CD4-positive, alpha-beta memory T cell (primary cell): ENCODE results near the gene CACNA1C. TPM values are rescaled to one million over a fixed set of nuclear protein-coding genes. Genes with fewer than 3 reads are reported as not detected.
A peak's percentile ranks its signal among the peaks of the same experiment; 100 is the strongest.

Experiments used
- CTCF ChIA-PET: fragments of 350-600 bp; sonication (Branson Sonifier 250); formaldehyde crosslinking; loops from one replicate; lab custom pipeline; 2021; ENCODE audit warnings: inconsistent platforms; ENCODE audit not compliant: partially characterized antibody; lab: Charles Lee
- POLR2A ChIA-PET: fragments of 350-600 bp; sonication (Branson Sonifier 250); formaldehyde crosslinking; loops from one replicate; lab custom pipeline; 2021; ENCODE audit not compliant: partially characterized antibody; lab: Charles Lee
- DNase-seq, 5 donors: peaks; one replicate each; pipeline versions ENCODE4 v3.0.0 to v3.0.0-alpha.2; 2020 to 2022; ENCODE audit warnings: mixed read lengths in 1 of 5
- H3K27ac ChIP-seq: one replicate; pipeline ENCODE4 v1.7.0; 2013; ENCODE audit warnings: low read depth, low read length
- H3K27me3 ChIP-seq: 2 replicates; pipeline ENCODE4 v1.7.0; 2013; ENCODE audit warnings: mild to moderate bottlenecking, low read length, moderate library complexity; ENCODE audit not compliant: insufficient read depth
- H3K36me3 ChIP-seq: 2 replicates; pipeline ENCODE4 v1.7.0; 2013; ENCODE audit warnings: mild to moderate bottlenecking, low read length, moderate library complexity; ENCODE audit not compliant: insufficient read depth
- H3K4me1 ChIP-seq: 2 replicates; pipeline ENCODE4 v1.7.0; 2013; ENCODE audit warnings: mild to moderate bottlenecking, low read length, moderate library complexity; ENCODE audit not compliant: insufficient read depth
- H3K4me3 ChIP-seq, 2 donors: one replicate each; pipeline ENCODE4 v1.7.0; 2013; ENCODE audit warnings: low read length in 2 of 2, mild to moderate bottlenecking in 1 of 2
- H3K9me3 ChIP-seq, 2 donors: one replicate each; pipeline ENCODE4 v1.7.0; 2013; ENCODE audit warnings: low read length in 2 of 2, control low read depth in 1 of 2; ENCODE audit not compliant: control insufficient read depth in 1 of 2
- H3K27ac Mint-ChIP-seq, 7 donors: one replicate each; pipeline ENCODE4 v1.8.0; 2020 to 2021; ENCODE audit warnings: mixed read lengths in 7 of 7, mild to moderate bottlenecking in 6 of 7, inconsistent platforms in 3 of 7, moderate library complexity in 3 of 7
- H3K27me3 Mint-ChIP-seq, 2 donors: one replicate each; pipeline ENCODE4 v1.8.0; 2020 to 2021; ENCODE audit warnings: mixed read lengths in 2 of 2
- H3K36me3 Mint-ChIP-seq, 2 donors: one replicate each; pipeline ENCODE4 v1.8.0; 2020 to 2021; ENCODE audit warnings: mixed read lengths in 2 of 2, inconsistent platforms in 1 of 2, mild to moderate bottlenecking in 1 of 2
- H3K4me1 Mint-ChIP-seq, 4 donors: one replicate each; pipeline ENCODE4 v1.8.0; 2020 to 2021; ENCODE audit warnings: mixed read lengths in 4 of 4, mild to moderate bottlenecking in 1 of 4
- H3K4me3 Mint-ChIP-seq, 8 donors: one replicate each; pipeline ENCODE4 v1.8.0; 2020 to 2021; ENCODE audit warnings: mixed read lengths in 8 of 8, mild to moderate bottlenecking in 7 of 8, moderate library complexity in 6 of 8, inconsistent platforms in 3 of 8
- H3K9me3 Mint-ChIP-seq, 8 donors: one replicate each; pipeline ENCODE4 v1.8.0; 2020 to 2021; ENCODE audit warnings: mixed read lengths in 8 of 8, mild to moderate bottlenecking in 5 of 8, inconsistent platforms in 3 of 8, moderate library complexity in 1 of 8
- intact Hi-C: fragments of 100-400 bp; cut with micrococcal nuclease; formaldehyde crosslinking; loops from one replicate; pipeline ENCODE4 v1.15.1; 2023
- polyA plus RNA-seq, 2 donors: library from polyadenylated mRNA; unstranded; fragments of 300-500 nt; fragmentation: Illumina TruSeq; gene quantifications; one replicate each; pipeline ENCODE4 v1.2.3, GENCODE V29; 2021
- total RNA-seq, 2 experiments: library from RNA; stranded (reverse); gene quantifications; one replicate each; pipeline ENCODE4 v1.2.3, GENCODE V29; 2021

Gene CACNA1C
- total and polyA plus RNA-seq, 4 experiments from 2014 or later, result 0.05 to 0.21 (median 0.07) TPM

DNA sequence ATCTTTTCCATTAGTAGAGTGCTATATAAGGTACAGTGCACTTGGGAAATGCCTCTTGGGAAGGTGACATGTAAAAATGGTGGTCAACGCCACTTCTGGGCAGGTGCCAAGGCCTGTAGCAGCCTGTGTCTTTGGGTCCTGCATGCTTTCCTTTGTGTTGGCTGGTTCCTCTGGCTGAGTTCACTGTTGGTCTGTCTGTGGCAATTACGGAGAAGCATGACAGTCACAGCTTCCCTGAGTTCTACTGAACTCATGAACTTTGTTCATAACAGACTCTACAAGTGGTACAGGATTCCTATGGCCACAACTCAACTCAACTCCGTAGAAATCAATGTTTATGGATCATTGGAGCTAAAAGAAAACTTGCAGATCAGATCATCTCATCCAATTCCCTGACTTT, 98.0 kb downstream of the CACNA1C start:
- DNase-seq, result no peak
- peaks cover 15 to 37% of the 10 kb centered on the region in 2 donors for H3K27me3 Mint-ChIP-seq
- no peak overlapping the region for H3K4me3 Mint-ChIP-seq
- H3K27ac Mint-ChIP-seq, result no peak overlapping the region
- H3K36me3 Mint-ChIP-seq, result no peaks in the 10 kb centered on the region
- no peaks in the 10 kb centered on the region for H3K9me3 ChIP-seq
- no peaks in the 10 kb centered on the region for H3K36me3 ChIP-seq
- no peaks in the 10 kb centered on the region for H3K4me1 Mint-ChIP-seq
- no peak overlapping the region for H3K4me3 ChIP-seq
- no peak overlapping the region for H3K27ac ChIP-seq
- H3K4me1 ChIP-seq, result no peaks in the 10 kb centered on the region
- peaks cover 0 to 2% (median 0%) of the 10 kb centered on the region in 8 donors for H3K9me3 Mint-ChIP-seq
- ChIA-PET CTCF (no interaction called here), POLR2A (no interaction called here)
- intact Hi-C loops, result no loop called here
- H3K27me3 ChIP-seq, result no peaks in the 10 kb centered on the region

DNA sequence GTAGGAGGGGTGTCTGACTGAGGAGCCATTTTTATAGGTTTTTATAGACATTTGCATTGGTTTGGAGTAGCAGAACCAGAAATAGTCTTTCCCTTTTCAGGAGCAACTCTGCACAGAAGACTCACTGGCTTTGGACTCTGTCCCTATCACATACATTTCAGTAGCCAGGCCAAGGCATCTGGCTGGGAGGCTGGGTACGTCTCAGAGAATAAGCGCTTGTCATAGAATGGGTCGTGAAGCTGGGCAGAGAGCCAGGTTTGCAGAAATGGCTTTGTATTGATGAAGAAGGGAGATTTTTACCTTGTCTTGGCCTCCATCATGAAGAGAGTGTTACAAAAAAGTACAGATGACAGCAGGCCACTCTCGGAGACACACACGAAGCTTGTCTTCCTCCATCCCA, 98.6 kb downstream of the CACNA1C start:
- Mint-ChIP-seq H3K4me1 (no peaks in the 10 kb centered on the region), H3K27me3 (peaks cover 13 to 37% of the 10 kb centered on the region in 2 donors), H3K9me3 (peaks cover 0 to 2% (median 0%) of the 10 kb centered on the region in 8 donors), H3K4me3 (no peak overlapping the region), H3K36me3 (no peaks in the 10 kb centered on the region), H3K27ac (no peak overlapping the region)
- ChIA-PET CTCF (no interaction called here), POLR2A (no interaction called here)
- intact Hi-C loops, result no loop called here
- Histone ChIP-seq H3K27ac (no peak overlapping the region), H3K4me1 (no peaks in the 10 kb centered on the region), H3K9me3 (no peaks in the 10 kb centered on the region), H3K4me3 (no peak overlapping the region), H3K27me3 (no peaks in the 10 kb centered on the region), H3K36me3 (no peaks in the 10 kb centered on the region)
- no peak for DNase-seq

DNA sequence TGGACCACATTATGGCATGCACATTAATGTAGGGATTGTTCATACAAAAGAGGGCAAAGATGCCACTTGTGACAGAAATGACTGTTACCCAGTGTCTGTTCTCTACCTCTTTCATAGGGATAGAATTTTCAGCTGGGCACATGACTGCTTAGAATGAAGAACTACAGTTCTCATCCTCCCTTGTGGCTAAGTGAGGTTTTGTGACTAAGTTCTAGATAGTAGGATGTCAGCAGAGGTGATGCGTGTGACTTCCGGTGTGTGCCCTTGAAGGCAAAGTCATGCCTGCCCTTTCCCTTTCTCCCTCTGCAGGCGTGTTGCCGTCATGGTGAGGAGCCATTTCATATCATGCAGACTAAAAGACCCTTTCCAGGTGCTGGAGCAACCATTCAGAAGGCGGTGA, 99.3 kb downstream of the CACNA1C start:
- POLR2A ChIA-PET, result no interaction called here
- H3K4me3 Mint-ChIP-seq, result no peak overlapping the region

DNA sequence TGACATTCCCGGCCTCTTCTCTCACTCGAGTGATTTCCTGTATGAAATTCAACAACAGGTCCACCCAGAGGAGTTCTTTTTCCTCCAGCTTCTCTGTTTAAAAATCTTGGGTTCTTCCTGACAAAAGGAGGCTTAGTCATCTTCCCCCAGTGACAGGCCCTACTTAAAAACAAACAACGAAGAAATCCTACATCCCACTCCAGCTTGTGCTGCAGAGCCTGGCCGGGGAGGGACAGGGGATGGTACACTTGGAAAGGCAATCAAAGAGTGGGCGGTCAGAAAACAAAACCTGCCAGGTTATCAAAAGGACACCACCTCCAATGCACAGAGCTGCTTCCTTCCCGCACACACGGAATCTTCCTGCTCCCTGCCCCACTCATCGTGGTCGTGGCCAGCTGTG, 101.3 kb downstream of the CACNA1C start:
- H3K4me1 ChIP-seq, result no peaks in the 10 kb centered on the region
- H3K36me3 ChIP-seq, result no peaks in the 10 kb centered on the region
- POLR2A ChIA-PET, result no interaction called here
- Mint-ChIP-seq H3K36me3 (no peaks in the 10 kb centered on the region), H3K27ac (no peak overlapping the region), H3K27me3 (peaks cover 7 to 27% of the 10 kb centered on the region in 2 donors), H3K9me3 (peaks cover 0 to 2% (median 0%) of the 10 kb centered on the region in 8 donors), H3K4me3 (no peak overlapping the region), H3K4me1 (no peaks in the 10 kb centered on the region)
- CTCF ChIA-PET, result no interaction called here
- H3K4me3 ChIP-seq, result no peak overlapping the region
- DNase-seq, result no peak
- no peaks in the 10 kb centered on the region for H3K27me3 ChIP-seq
- intact Hi-C loops, result no loop called here
- no peaks in the 10 kb centered on the region for H3K9me3 ChIP-seq
- H3K27ac ChIP-seq, result no peak overlapping the region

More for the DNA sequence above, 99.3 kb downstream of the CACNA1C start:
- H3K27ac Mint-ChIP-seq, result no peak overlapping the region
- no peaks in the 10 kb centered on the region for H3K36me3 Mint-ChIP-seq
- DNase-seq, result no peak
- Histone ChIP-seq H3K4me3 (no peak overlapping the region), H3K4me1 (no peaks in the 10 kb centered on the region), H3K27me3 (no peaks in the 10 kb centered on the region), H3K36me3 (no peaks in the 10 kb centered on the region), H3K9me3 (no peaks in the 10 kb centered on the region), H3K27ac (no peak overlapping the region)
- peaks cover 13 to 35% of the 10 kb centered on the region in 2 donors for H3K27me3 Mint-ChIP-seq
- no peaks in the 10 kb centered on the region for H3K4me1 Mint-ChIP-seq
- CTCF ChIA-PET, result no interaction called here
- intact Hi-C loops, result no loop called here
- H3K9me3 Mint-ChIP-seq, result peaks cover 0 to 2% (median 0%) of the 10 kb centered on the region in 8 donors

DNA sequence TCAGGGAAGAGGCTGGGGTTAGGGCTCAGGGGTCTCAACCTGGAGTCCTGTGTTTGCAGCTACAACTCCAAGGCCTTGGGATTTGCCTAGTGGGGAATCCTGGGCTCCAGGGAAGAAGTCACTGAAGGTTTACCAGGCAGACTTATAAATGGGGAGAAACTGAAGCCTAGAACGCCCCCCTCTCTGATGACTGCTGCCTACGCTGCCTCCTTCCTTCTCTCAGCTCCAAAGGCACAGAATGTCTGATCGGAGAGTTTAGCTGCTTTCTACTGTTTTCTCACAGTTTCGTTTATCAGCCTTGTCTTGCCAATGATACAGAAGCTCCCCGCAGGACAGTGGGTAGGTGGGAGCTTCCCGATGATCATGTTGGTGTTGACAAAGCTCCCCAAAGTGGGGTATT, 101.7 kb downstream of the CACNA1C start:
- ChIA-PET CTCF (no interaction called here), POLR2A (no interaction called here)
- Mint-ChIP-seq H3K4me1 (no peaks in the 10 kb centered on the region), H3K27me3 (peaks cover 6 to 25% of the 10 kb centered on the region in 2 donors), H3K36me3 (no peaks in the 10 kb centered on the region), H3K4me3 (no peak overlapping the region), H3K9me3 (peaks cover 0 to 2% (median 0%) of the 10 kb centered on the region in 8 donors), H3K27ac (no peak overlapping the region)
- DNase-seq, result no peak
- no peaks in the 10 kb centered on the region for H3K36me3 ChIP-seq
- H3K4me1 ChIP-seq, result no peaks in the 10 kb centered on the region
- intact Hi-C loops, result no loop called here
- no peak overlapping the region for H3K4me3 ChIP-seq
- no peak overlapping the region for H3K27ac ChIP-seq
- no peaks in the 10 kb centered on the region for H3K27me3 ChIP-seq
- no peaks in the 10 kb centered on the region for H3K9me3 ChIP-seq

DNA sequence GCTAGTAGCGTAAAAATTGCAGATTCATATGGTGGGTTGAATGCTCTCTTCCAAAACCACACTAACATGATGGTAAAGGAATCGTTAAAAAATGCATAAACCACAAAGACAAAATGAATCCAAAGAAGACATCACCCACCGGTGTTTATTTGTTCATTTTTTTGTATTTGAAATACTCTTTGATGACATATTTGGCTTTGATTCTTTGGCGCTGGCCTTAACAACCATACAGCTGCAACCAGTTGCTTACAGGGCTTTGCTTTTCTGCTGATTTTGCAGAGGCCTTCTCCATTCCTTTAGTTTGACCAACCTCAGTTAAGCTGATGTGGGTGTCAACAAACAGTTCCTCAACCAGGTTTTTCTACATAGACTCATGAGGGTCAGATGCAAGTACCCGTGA, 103.5 kb downstream of the CACNA1C start:
- intact Hi-C loops, result no loop called here
- Mint-ChIP-seq H3K27ac (no peak overlapping the region), H3K4me3 (no peak overlapping the region), H3K27me3 (peaks cover 3 to 14% of the 10 kb centered on the region in 2 donors), H3K36me3 (no peaks in the 10 kb centered on the region), H3K9me3 (no peaks in the 10 kb centered on the region), H3K4me1 (no peaks in the 10 kb centered on the region)
- ChIA-PET POLR2A (no interaction called here), CTCF (interaction anchor here (1.0 kb wide), 1 partner anchor 9 kb away, joined by 5 read pairs; no protein-coding TSS in a partner anchor)
- H3K27ac ChIP-seq, result no peak overlapping the region
- H3K36me3 ChIP-seq, result no peaks in the 10 kb centered on the region
- H3K27me3 ChIP-seq, result no peaks in the 10 kb centered on the region
- no peak overlapping the region for H3K4me3 ChIP-seq
- no peaks in the 10 kb centered on the region for H3K9me3 ChIP-seq
- DNase-seq, result no peak
- no peaks in the 10 kb centered on the region for H3K4me1 ChIP-seq

DNA sequence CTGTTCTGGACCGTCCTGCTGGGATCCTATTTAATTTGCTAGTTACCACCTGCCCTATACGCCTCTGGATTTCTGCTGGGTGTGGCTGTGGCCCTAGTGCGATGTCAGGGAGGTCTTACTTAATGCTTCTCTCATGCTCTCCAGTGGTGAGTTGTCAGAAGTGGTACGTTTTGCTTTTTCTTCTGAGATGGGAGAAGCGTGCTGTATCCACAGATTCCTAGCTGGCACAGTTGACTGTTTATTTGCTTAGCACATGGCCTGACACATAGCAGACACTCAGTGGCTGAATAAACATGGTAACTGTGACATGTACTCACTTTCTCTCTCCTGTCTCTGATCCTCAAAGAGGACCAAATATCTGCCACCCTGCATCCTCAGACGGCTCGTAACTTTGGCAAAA, 107.3 kb downstream of the CACNA1C start:
- peaks cover 4 to 11% of the 10 kb centered on the region in 2 donors for H3K27me3 Mint-ChIP-seq
- H3K36me3 Mint-ChIP-seq, result no peaks in the 10 kb centered on the region
- POLR2A ChIA-PET, result no interaction called here

DNA sequence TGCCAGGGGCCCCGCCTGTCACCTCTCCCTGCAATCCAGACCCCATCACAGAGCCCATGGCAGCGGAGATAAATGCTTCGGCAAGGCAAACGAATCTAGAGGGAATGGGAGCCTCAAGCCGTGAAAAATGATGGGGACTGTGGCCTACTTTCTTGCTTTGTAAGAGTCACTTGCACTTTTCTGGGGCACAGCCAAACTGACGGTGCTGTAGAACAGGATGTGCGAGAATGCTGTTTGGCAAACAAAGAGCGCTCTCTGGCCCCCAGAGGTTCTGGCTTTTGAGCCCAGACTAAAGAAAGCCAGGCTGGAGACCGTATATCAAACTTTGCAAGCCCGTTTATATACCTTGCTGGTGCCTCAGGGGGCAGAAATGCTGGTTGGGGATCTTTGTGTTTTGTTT, 108.7 kb downstream of the CACNA1C start:
- H3K27ac ChIP-seq, result no peak overlapping the region
- Mint-ChIP-seq H3K27me3 (peaks cover 5 to 10% of the 10 kb centered on the region in 2 donors), H3K9me3 (peaks cover 0 to 14% (median 5%) of the 10 kb centered on the region in 8 donors), H3K4me3 (no peak overlapping the region), H3K4me1 (no peaks in the 10 kb centered on the region), H3K27ac (no peak overlapping the region), H3K36me3 (no peaks in the 10 kb centered on the region)
- POLR2A ChIA-PET, result no interaction called here
- H3K4me3 ChIP-seq, result no peak overlapping the region
- no peaks in the 10 kb centered on the region for H3K36me3 ChIP-seq
- H3K4me1 ChIP-seq, result no peaks in the 10 kb centered on the region
- H3K27me3 ChIP-seq, result no peaks in the 10 kb centered on the region
- H3K9me3 ChIP-seq, result no peaks in the 10 kb centered on the region
- DNase-seq, result no peak
- intact Hi-C loops, result no loop called here
- CTCF ChIA-PET, result no interaction called here

More for the DNA sequence above, 107.3 kb downstream of the CACNA1C start:
- H3K27ac ChIP-seq, result no peak overlapping the region
- no peak overlapping the region for H3K4me3 Mint-ChIP-seq
- H3K9me3 ChIP-seq, result no peaks in the 10 kb centered on the region
- intact Hi-C loops, result no loop called here
- no peak for DNase-seq
- no peaks in the 10 kb centered on the region for H3K36me3 ChIP-seq
- H3K9me3 Mint-ChIP-seq, result peaks cover 0 to 2% (median 0%) of the 10 kb centered on the region in 8 donors
- no peaks in the 10 kb centered on the region for H3K27me3 ChIP-seq
- peak overlapping the region in 1 of 7 donors; percentile 38 for H3K27ac Mint-ChIP-seq
- CTCF ChIA-PET, result no interaction called here
- no peak overlapping the region for H3K4me3 ChIP-seq
- no peaks in the 10 kb centered on the region for H3K4me1 Mint-ChIP-seq
- no peaks in the 10 kb centered on the region for H3K4me1 ChIP-seq
